Sigmoid colon (tissue), 3 donors: ENCODE data around the gene CD37.

Experiments
- CTCF ChIP-seq, 4 experiments: fragments of 450-650 bp in 3 of 4; fragments of 200-600 bp in 1 of 4; IDR thresholded peaks; one replicate each; pipeline ENCODE4 v1.5.1; 2016 to 2019; ENCODE audit warnings: antibody characterized with exemption in 4 of 4, mild to moderate bottlenecking in 3 of 4, moderate library complexity in 2 of 4
- POLR2A ChIP-seq, 2 donors: fragments of 450-650 bp; IDR thresholded peaks; one replicate each; pipeline ENCODE4 v1.6.1; 2016; ENCODE audit warnings: antibody characterized with exemption in 2 of 2, mild to moderate bottlenecking in 2 of 2, moderate library complexity in 2 of 2

GRCh38 chr19:49347835-49348234, 12.6 kb downstream of the CD37 start:
- no peak for TF ChIP-seq CTCF (IDR thresholded peaks at IDR 0.05)
- no peak for TF ChIP-seq POLR2A (IDR thresholded peaks at IDR 0.05)
